ENCODE data around the gene ARFIP1. TPM values are rescaled to one million over a fixed set of nuclear protein-coding genes. Genes with fewer than 3 reads are reported as not detected.

The ARFIP1 gene
- total and polyA plus RNA-seq, 9 of the 15 experiments (the other 6 are each of a cell fraction or from before 2014, with no cell fraction given): 14.1 to 25.1 (median 20.9) TPM

- Histone ChIP-seq H3K9me1 (ENCODE audit: control insufficient read depth, insufficient read depth, low read length) (no peaks in the 10 kb centered on the region), H3K27me3 (ENCODE audit: control insufficient read depth in 2 of 2, insufficient read depth in 2 of 2, low read length in 2 of 2) (no peaks in the 10 kb centered on the region), H3K27ac (ENCODE audit: extremely low read depth, low read depth, low read length) (no peak overlapping the region), H3K9me3 (replicated peaks; ENCODE audit: control insufficient read depth, insufficient read depth, low read depth, low read length) (no peaks in the 10 kb centered on the region), H3K4me2 (ENCODE audit: insufficient read depth, low read length) (no peak overlapping the region), H3K4me3 (no peak overlapping the region), H4K20me1 (replicated peaks; ENCODE audit: control insufficient read depth, insufficient read depth, low read length) (no peaks in the 10 kb centered on the region), H3K79me2 (ENCODE audit: control insufficient read depth, insufficient read depth, low read length) (no peaks in the 10 kb centered on the region), H3K4me1 (replicated peaks in 1 of 2; ENCODE audit: control insufficient read depth in 2 of 2, insufficient read depth in 2 of 2, low read length in 2 of 2) (no peaks in the 10 kb centered on the region), H3K9ac (ENCODE audit: insufficient read depth in 1 of 2, low read depth in 2 of 2, low read length in 2 of 2) (no peak overlapping the region), H3K36me3 (ENCODE audit: control insufficient read depth, insufficient read depth, low read length) (no peaks in the 10 kb centered on the region), H2AFZ (ENCODE audit: low read depth, low read length) (no peak overlapping the region)
- in situ Hi-C loops (cut with MboI): loop anchor here (25.0 kb wide), 1 partner anchor 465 kb away; no protein-coding TSS in a partner anchor
- FAIRE-seq: no peak
- POLR2A ChIA-PET: interaction anchor here (1.2 kb wide), 1 partner anchor 268 kb away, joined by 3 read pairs; no protein-coding TSS in a partner anchor
- DNase-seq (ENCODE audit: extremely low read depth in 1 of 4, low spot score in 3 of 4): no peak
- WGBS (ENCODE audit: insufficient coverage, low coverage, missing lambda C conversion rate): 91% methylated on average over 1 of the region's 1 CpG
- intact Hi-C loops (cut with micrococcal nuclease): no loop called here
- no peak for TF ChIP-seq GABPB1 (CRISPR knock-in tag; IDR thresholded peaks at IDR 0.05)
- no peak for TF ChIP-seq MEF2A (IDR thresholded peaks at IDR 0.05; ENCODE audit: control insufficient read depth, low read depth, low read length)
- no peak for TF ChIP-seq PML (IDR thresholded peaks at IDR 0.05; ENCODE audit: low read length)
- TF ChIP-seq KAT8 (IDR thresholded peaks at IDR 0.05; ENCODE audit: low read depth): no peak
- no peak for TF ChIP-seq BRF1 (IDR thresholded peaks at IDR 0.05; ENCODE audit: borderline replicate concordance, extremely low read depth, insufficient read length)
- TF ChIP-seq SREBF1 (IDR thresholded peaks at IDR 0.05; ENCODE audit: borderline replicate concordance, low read depth, low read length): no peak
- TF ChIP-seq GATA2 (CRISPR knock-in tag; IDR thresholded peaks at IDR 0.05): no peak
- TF ChIP-seq ZNF586 (CRISPR knock-in tag; conservative IDR thresholded peaks at IDR 0.05): no peak
- no peak for TF ChIP-seq MIER1 (IDR thresholded peaks at IDR 0.05; ENCODE audit: low read depth)
- no peak for TF ChIP-seq ETS2 (tag; IDR thresholded peaks at IDR 0.05; ENCODE audit: borderline replicate concordance, poor library complexity, severe bottlenecking)
- no peak for TF ChIP-seq ZBTB33 (CRISPR knock-in tag; IDR thresholded peaks at IDR 0.05)
- no peak for TF ChIP-seq SAP30 (IDR thresholded peaks at IDR 0.05; ENCODE audit: borderline replicate concordance, insufficient read depth, low read depth, low read length, poor library complexity, severe bottlenecking)
- no peak for TF ChIP-seq SMAD3 (CRISPR knock-in tag; conservative IDR thresholded peaks at IDR 0.05)
- TF ChIP-seq ZBTB26 (CRISPR knock-in tag; IDR thresholded peaks at IDR 0.05): no peak
- TF ChIP-seq ZNF354B (CRISPR knock-in tag; IDR thresholded peaks at IDR 0.05): no peak
- no peak for TF ChIP-seq CBX3 (IDR thresholded peaks at IDR 0.05; ENCODE audit: borderline replicate concordance in 1 of 2, low read length in 2 of 2)
- no peak for TF ChIP-seq ZNF146 (CRISPR knock-in tag; IDR thresholded peaks at IDR 0.05; ENCODE audit: unreplicated experiment)
- no peak for TF ChIP-seq MCM5 (IDR thresholded peaks at IDR 0.05; ENCODE audit: low read depth)
- CTCF ChIA-PET (ENCODE audit: low intra/inter-chr PET ratio): interaction anchor here (0.7 to 2.4 kb wide), 6 partner anchors 69 to 796 kb away, joined by 4 to 20 read pairs (median 6); no protein-coding TSS in a partner anchor
- no TSS peak for BruUV-seq (replicated peaks)
- no peak for ATAC-seq
Observed at GRCh38 chr4:152847376-152847775, 67.6 kb downstream of the ARFIP1 start.
